ENCODE results near the gene LMAN1.

- TF ChIP-seq SRF (IDR thresholded peaks at IDR 0.05; ENCODE audit: low read depth in 2 of 2, low read length in 2 of 2) (no peak), CTCF (IDR thresholded peaks at IDR 0.05 in 2 of 3, conservative IDR thresholded peaks at IDR 0.05 in 1 of 3; ENCODE audit: control insufficient read depth in 2 of 3, extremely low read depth in 1 of 3, insufficient read depth in 1 of 3, low read depth in 3 of 3, low read length in 3 of 3) (no peak), REST (IDR thresholded peaks at IDR 0.05; ENCODE audit: low read depth, low read length) (no peak), EP300 (IDR thresholded peaks at IDR 0.05; ENCODE audit: borderline replicate concordance in 1 of 2, control insufficient read depth in 1 of 2, low read depth in 2 of 2, low read length in 2 of 2) (no peak), MYC (IDR thresholded peaks at IDR 0.05; ENCODE audit: insufficient read depth, insufficient read length, insufficient replicate concordance, low read length, severe bottlenecking) (no peak), RUNX3 (IDR thresholded peaks at IDR 0.05; ENCODE audit: low read length) (no peak), SMAD1 (IDR thresholded peaks at IDR 0.05; ENCODE audit: low read depth, partially characterized antibody) (no peak), CEBPB (IDR thresholded peaks at IDR 0.05; ENCODE audit: borderline replicate concordance in 1 of 2, low read depth in 2 of 2, low read length in 2 of 2) (no peak), POLR2A (IDR thresholded peaks at IDR 0.05; ENCODE audit: low read depth, low read length) (no peak), SIN3A (IDR thresholded peaks at IDR 0.05; ENCODE audit: low read depth, low read length) (no peak), POLR2AphosphoS2 (IDR thresholded peaks at IDR 0.05; ENCODE audit: low read depth, low read length) (no peak), CBFB (IDR thresholded peaks at IDR 0.05; ENCODE audit: low read depth) (no peak)
These were observed 60.2 kb downstream of the LMAN1 start for GRCh38 chr18:59298871-59299270.

Measured in GM12878 (cell line).